ENCODE measurements around the gene PGRMC2. TPM values are rescaled to one million over a fixed set of nuclear protein-coding genes. Genes with fewer than 3 reads are reported as not detected.

PGRMC2 gene
- total and polyA plus RNA-seq, 2 experiments from 2014 or later = 65.6 to 84.7 TPM

- no peak overlapping the region for H3K4me2 ChIP-seq
- H3K9me2 ChIP-seq (replicated peaks; ENCODE audit: insufficient read depth) = no peaks in the 10 kb centered on the region
- no peaks in the 10 kb centered on the region for H4K20me1 ChIP-seq (ENCODE audit: insufficient read depth, poor library complexity, severe bottlenecking)
- no peak overlapping the region for H2AFZ ChIP-seq
- no peak for DNase-seq (ENCODE audit: low spot score)
- H3K27me3 ChIP-seq = no peaks in the 10 kb centered on the region
- 93% methylated on average over 3 of the region's 3 CpGs for WGBS (ENCODE audit: low lambda C conversion rate, missing lambda C conversion rate)
- peak overlapping the region; percentile 64 for H3K27ac ChIP-seq
- H3K4me3 ChIP-seq = no peak overlapping the region
- no peaks in the 10 kb centered on the region for H3K9me3 ChIP-seq (ENCODE audit: low read depth)
- H3K36me3 ChIP-seq (replicated peaks; ENCODE audit: insufficient read depth, low read depth) = no peaks in the 10 kb centered on the region
- no peaks in the 10 kb centered on the region for H3K4me1 ChIP-seq (ENCODE audit: insufficient read depth)
- no peaks in the 10 kb centered on the region for H3K79me2 ChIP-seq
- TF ChIP-seq CTCF (IDR thresholded peaks at IDR 0.05; ENCODE audit: poor library complexity) = no peak
- TF ChIP-seq EZH2 (IDR thresholded peaks at IDR 0.05; ENCODE audit: borderline replicate concordance) = no peak
- no peak for TF ChIP-seq EZH2phosphoT487 (IDR thresholded peaks at IDR 0.05; ENCODE audit: low read depth, severe bottlenecking, unreplicated experiment)
These were observed 45.6 kb downstream of the PGRMC2 start for GRCh38 chr4:128241981-128242380.

- no peak overlapping the region for H3K4me2 ChIP-seq
- H3K79me2 ChIP-seq = no peaks in the 10 kb centered on the region
- WGBS (ENCODE audit: low lambda C conversion rate, missing lambda C conversion rate) = 62% methylated on average over 3 of the region's 3 CpGs
- H3K9me2 ChIP-seq (replicated peaks; ENCODE audit: insufficient read depth) = no peaks in the 10 kb centered on the region
- peak overlapping the region; percentile 64 for H3K27ac ChIP-seq
- no peaks in the 10 kb centered on the region for H3K9me3 ChIP-seq (ENCODE audit: low read depth)
- no peaks in the 10 kb centered on the region for H3K4me1 ChIP-seq (ENCODE audit: insufficient read depth)
- no peaks in the 10 kb centered on the region for H4K20me1 ChIP-seq (ENCODE audit: insufficient read depth, poor library complexity, severe bottlenecking)
- H3K27me3 ChIP-seq = no peaks in the 10 kb centered on the region
- H2AFZ ChIP-seq = no peak overlapping the region
- TF ChIP-seq EZH2 (IDR thresholded peaks at IDR 0.05; ENCODE audit: borderline replicate concordance) (no peak), CTCF (IDR thresholded peaks at IDR 0.05; ENCODE audit: poor library complexity) (no peak), EZH2phosphoT487 (IDR thresholded peaks at IDR 0.05; ENCODE audit: low read depth, severe bottlenecking, unreplicated experiment) (no peak)
- peak; percentile 49 for DNase-seq (ENCODE audit: low spot score)
- no peak overlapping the region for H3K4me3 ChIP-seq
- no peaks in the 10 kb centered on the region for H3K36me3 ChIP-seq (replicated peaks; ENCODE audit: insufficient read depth, low read depth)
These were observed 46.1 kb downstream of the PGRMC2 start for GRCh38 chr4:128241425-128241913.

GRCh38 chr4:128241019-128241418 lies 46.6 kb downstream of the PGRMC2 start:
- DNase-seq (ENCODE audit: low spot score) = no peak
- Histone ChIP-seq H3K9me3 (ENCODE audit: low read depth) (no peaks in the 10 kb centered on the region), H3K4me3 (no peak overlapping the region), H3K4me2 (no peak overlapping the region), H3K27ac (peak overlapping the region; percentile 64), H3K27me3 (no peaks in the 10 kb centered on the region), H3K9me2 (replicated peaks; ENCODE audit: insufficient read depth) (no peaks in the 10 kb centered on the region), H4K20me1 (ENCODE audit: insufficient read depth, poor library complexity, severe bottlenecking) (no peaks in the 10 kb centered on the region), H2AFZ (no peak overlapping the region), H3K79me2 (no peaks in the 10 kb centered on the region), H3K4me1 (ENCODE audit: insufficient read depth) (no peaks in the 10 kb centered on the region), H3K36me3 (replicated peaks; ENCODE audit: insufficient read depth, low read depth) (no peaks in the 10 kb centered on the region)
- no peak for TF ChIP-seq EZH2 (IDR thresholded peaks at IDR 0.05; ENCODE audit: borderline replicate concordance)
- TF ChIP-seq EZH2phosphoT487 (IDR thresholded peaks at IDR 0.05; ENCODE audit: low read depth, severe bottlenecking, unreplicated experiment) = no peak
- no peak for TF ChIP-seq CTCF (IDR thresholded peaks at IDR 0.05; ENCODE audit: poor library complexity)
- WGBS (ENCODE audit: low lambda C conversion rate, missing lambda C conversion rate) = 94% methylated on average over 3 of the region's 3 CpGs

DNA sequence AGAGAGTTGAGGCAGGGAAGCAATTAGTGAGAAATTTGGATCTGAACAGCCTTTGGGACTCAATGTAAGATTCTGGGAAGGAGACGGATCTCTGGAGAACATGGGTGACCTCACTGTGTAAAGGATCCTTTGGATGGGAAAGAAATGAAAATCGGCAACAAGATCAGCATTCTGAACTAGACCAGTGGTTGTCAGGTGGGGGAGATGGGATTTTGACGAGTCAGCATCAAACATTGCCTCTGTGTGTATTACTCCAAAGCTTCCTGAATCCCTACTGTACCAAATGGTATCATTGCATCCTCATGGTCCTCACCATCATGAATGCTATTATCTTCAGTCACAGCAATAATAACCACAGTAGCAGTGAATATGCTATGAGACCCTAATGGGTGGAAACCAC lies 52.8 kb downstream of the PGRMC2 start:
- DNase-seq (ENCODE audit: low spot score) = no peak
- no peaks in the 10 kb centered on the region for H3K79me2 ChIP-seq
- no peaks in the 10 kb centered on the region for H3K9me3 ChIP-seq (ENCODE audit: low read depth)
- H3K4me1 ChIP-seq (ENCODE audit: insufficient read depth) = no peaks in the 10 kb centered on the region
- H2AFZ ChIP-seq = no peak overlapping the region
- no peaks in the 10 kb centered on the region for H4K20me1 ChIP-seq (ENCODE audit: insufficient read depth, poor library complexity, severe bottlenecking)
- H3K4me2 ChIP-seq = no peak overlapping the region
- TF ChIP-seq EZH2phosphoT487 (IDR thresholded peaks at IDR 0.05; ENCODE audit: low read depth, severe bottlenecking, unreplicated experiment) = no peak
- TF ChIP-seq CTCF (IDR thresholded peaks at IDR 0.05; ENCODE audit: poor library complexity) = no peak
- no peak for TF ChIP-seq EZH2 (IDR thresholded peaks at IDR 0.05; ENCODE audit: borderline replicate concordance)
- H3K27ac ChIP-seq = no peak overlapping the region
- no peak overlapping the region for H3K4me3 ChIP-seq
- no peaks in the 10 kb centered on the region for H3K36me3 ChIP-seq (replicated peaks; ENCODE audit: insufficient read depth, low read depth)
- H3K27me3 ChIP-seq = no peaks in the 10 kb centered on the region
- 90% methylated on average over 3 of the region's 3 CpGs for WGBS (ENCODE audit: low lambda C conversion rate, missing lambda C conversion rate)
- no peaks in the 10 kb centered on the region for H3K9me2 ChIP-seq (replicated peaks; ENCODE audit: insufficient read depth)
